Activated naive CD4-positive, alpha-beta T cell treated with anti-CD3 and anti-CD28 coated beads for 36 hours (primary cell): ENCODE measurements around the gene SLC26A6. TPM values are rescaled to one million over a fixed set of nuclear protein-coding genes. Genes with fewer than 3 reads are reported as not detected.

Experiments
- CTCF ChIA-PET: fragments of 350-600 bp; sonication (Branson Sonifier 250); formaldehyde crosslinking; loops from one replicate; lab custom pipeline; 2021; ENCODE audit warnings: antibody characterized with exemption; lab: Charles Lee
- DNase-seq: peaks from one replicate; pipeline ENCODE4 v3.0.0-alpha.2; 2020
- H3K27ac Mint-ChIP-seq: one replicate; pipeline ENCODE4 v1.8.0; 2021; ENCODE audit warnings: mild to moderate bottlenecking, mixed read lengths
- H3K27me3 Mint-ChIP-seq: one replicate; pipeline ENCODE4 v1.8.0; 2021; ENCODE audit warnings: low read depth, mixed read lengths
- H3K36me3 Mint-ChIP-seq: one replicate; pipeline ENCODE4 v1.8.0; 2021; ENCODE audit warnings: low read depth, mixed read lengths
- H3K4me1 Mint-ChIP-seq: one replicate; pipeline ENCODE4 v1.8.0; 2021; ENCODE audit warnings: low read depth, mixed read lengths
- H3K4me3 Mint-ChIP-seq: one replicate; pipeline ENCODE4 v1.8.0; 2021; ENCODE audit warnings: mild to moderate bottlenecking, moderate library complexity, mixed read lengths
- H3K9me3 Mint-ChIP-seq: one replicate; pipeline ENCODE4 v1.8.0; 2021; ENCODE audit warnings: mixed read lengths
- intact Hi-C: fragments of 100-400 bp; cut with micrococcal nuclease; formaldehyde crosslinking; loops from one replicate; pipeline ENCODE4 v1.15.1; 2023
- total RNA-seq, 2 experiments: library from RNA; stranded (reverse); gene quantifications; one replicate each; pipeline ENCODE4 v1.2.3, GENCODE V29; 2021

The SLC26A6 gene
- total RNA-seq, 2 experiments from 2014 or later = 24.3 to 24.7 TPM

GRCh38 chr3:48625600-48625999 is 9.7 kb downstream of the SLC26A6 start:
- no peak overlapping the region for H3K27ac Mint-ChIP-seq
- no peaks in the 10 kb centered on the region for H3K9me3 Mint-ChIP-seq
- DNase-seq = no peak
- H3K27me3 Mint-ChIP-seq = no peaks in the 10 kb centered on the region
- peaks cover 15% of the 10 kb centered on the region for H3K36me3 Mint-ChIP-seq
- H3K4me1 Mint-ChIP-seq = peaks cover 6% of the 10 kb centered on the region
- intact Hi-C loops = no loop called here
- H3K4me3 Mint-ChIP-seq = no peak overlapping the region
- CTCF ChIA-PET = interaction anchor here (0.6 to 3.7 kb wide), 2 partner anchors 10 to 113 kb away, joined by 3 to 16 read pairs; partner anchors contain the start of gene SLC26A6

- H3K36me3 Mint-ChIP-seq = peaks cover 13% of the 10 kb centered on the region
- H3K4me1 Mint-ChIP-seq = peaks cover 6% of the 10 kb centered on the region
- no peak for DNase-seq
- no peaks in the 10 kb centered on the region for H3K9me3 Mint-ChIP-seq
- intact Hi-C loops = no loop called here
- CTCF ChIA-PET = interaction anchor here (1.4 to 3.7 kb wide), 2 partner anchors 11 to 62 kb away, joined by 4 to 16 read pairs; partner anchors contain the start of gene SLC26A6
- H3K27me3 Mint-ChIP-seq = no peaks in the 10 kb centered on the region
- no peak overlapping the region for H3K4me3 Mint-ChIP-seq
- no peak overlapping the region for H3K27ac Mint-ChIP-seq
These were observed 10.5 kb downstream of the SLC26A6 start for GRCh38 chr3:48624767-48625166.

- intact Hi-C loops = no loop called here
- no peak for DNase-seq
- peaks cover 6% of the 10 kb centered on the region for H3K4me1 Mint-ChIP-seq
- no peaks in the 10 kb centered on the region for H3K27me3 Mint-ChIP-seq
- H3K36me3 Mint-ChIP-seq = peaks cover 12% of the 10 kb centered on the region
- CTCF ChIA-PET = interaction anchor here (0.6 to 3.7 kb wide), 5 partner anchors 11 to 66 kb away, joined by 4 to 16 read pairs (median 5); partner anchors contain the start of gene SLC26A6
- H3K27ac Mint-ChIP-seq = no peak overlapping the region
- no peaks in the 10 kb centered on the region for H3K9me3 Mint-ChIP-seq
- no peak overlapping the region for H3K4me3 Mint-ChIP-seq
These were observed 11.3 kb downstream of the SLC26A6 start for GRCh38 chr3:48623851-48624547.

GRCh38 chr3:48621461-48621869 is 13.8 kb downstream of the SLC26A6 start, which contains the start of gene TMEM89:
TSS of gene TMEM89 (minus strand) at chr3:48621769. CDS start at chr3:48621756, 13 bp downstream.
- Mint-ChIP-seq H3K4me1 (peaks cover 6% of the 10 kb centered on the region), H3K27ac (no peak within 1 kb of the TSS), H3K9me3 (peaks cover 16% of the 10 kb centered on the region), H3K27me3 (no peaks in the 10 kb centered on the region), H3K4me3 (no peak within 1 kb of the TSS), H3K36me3 (peaks cover 7% of the 10 kb centered on the region)
- intact Hi-C loops = no loop called here
- no peak for DNase-seq
- CTCF ChIA-PET = interaction anchor here (0.6 kb wide), 1 partner anchor 222 kb away, joined by 6 read pairs; no protein-coding TSS in a partner anchor

- H3K27ac Mint-ChIP-seq = no peak overlapping the region
These were observed 15.4 kb downstream of the SLC26A6 start for GRCh38 chr3:48619541-48620524.

GRCh38 chr3:48617559-48617958 is 17.7 kb downstream of the SLC26A6 start:
- CTCF ChIA-PET = interaction anchor here (0.7 kb wide), 1 partner anchor 25 kb away, joined by 3 read pairs; no protein-coding TSS in a partner anchor
- H3K27ac Mint-ChIP-seq = no peak overlapping the region
- intact Hi-C loops = no loop called here
- no peaks in the 10 kb centered on the region for H3K27me3 Mint-ChIP-seq
- no peak for DNase-seq
- H3K4me3 Mint-ChIP-seq = no peak overlapping the region
- H3K36me3 Mint-ChIP-seq = peaks cover 6% of the 10 kb centered on the region
- peaks cover 9% of the 10 kb centered on the region for H3K4me1 Mint-ChIP-seq
- peaks cover 16% of the 10 kb centered on the region for H3K9me3 Mint-ChIP-seq

More at GRCh38 chr3:48619541-48620524, 15.4 kb downstream of the SLC26A6 start:
- peaks cover 6% of the 10 kb centered on the region for H3K4me1 Mint-ChIP-seq
- no peak overlapping the region for H3K4me3 Mint-ChIP-seq
- H3K9me3 Mint-ChIP-seq = peaks cover 16% of the 10 kb centered on the region
- no peak for DNase-seq
- CTCF ChIA-PET = no interaction called here
- H3K27me3 Mint-ChIP-seq = no peaks in the 10 kb centered on the region
- intact Hi-C loops = no loop called here
- peaks cover 6% of the 10 kb centered on the region for H3K36me3 Mint-ChIP-seq

- intact Hi-C loops = no loop called here
- Mint-ChIP-seq H3K4me1 (peaks cover 12% of the 10 kb centered on the region), H3K9me3 (peaks cover 16% of the 10 kb centered on the region), H3K36me3 (peaks cover 7% of the 10 kb centered on the region), H3K27ac (peak overlapping the region; percentile 59), H3K4me3 (no peak overlapping the region), H3K27me3 (no peaks in the 10 kb centered on the region)
- CTCF ChIA-PET = interaction anchor here (0.6 to 2.7 kb wide), 4 partner anchors 71 to 746 kb away, joined by 3 to 11 read pairs (median 4); no protein-coding TSS in a partner anchor
- no peak for DNase-seq
These were observed 21.2 kb downstream of the SLC26A6 start for GRCh38 chr3:48614044-48614443.

- Mint-ChIP-seq H3K36me3 (peaks cover 15% of the 10 kb centered on the region), H3K4me1 (peaks cover 24% of the 10 kb centered on the region), H3K4me3 (no peak overlapping the region), H3K27me3 (no peaks in the 10 kb centered on the region), H3K9me3 (peaks cover 4% of the 10 kb centered on the region), H3K27ac (no peak overlapping the region)
- CTCF ChIA-PET = interaction anchor here (0.7 to 2.7 kb wide), 3 partner anchors 23 to 212 kb away, joined by 3 to 22 read pairs (median 11); partner anchors contain the start of gene SLC26A6
- intact Hi-C loops = no loop called here
- no peak for DNase-seq
These were observed 23.0 kb downstream of the SLC26A6 start for GRCh38 chr3:48612309-48612708.

- Mint-ChIP-seq H3K27ac (peak within 1 kb of the TSS; percentile 92), H3K9me3 (no peaks in the 10 kb centered on the region), H3K4me1 (peaks cover 23% of the 10 kb centered on the region), H3K36me3 (peaks cover 21% of the 10 kb centered on the region), H3K4me3 (peak within 1 kb of the TSS; percentile 99), H3K27me3 (no peaks in the 10 kb centered on the region)
- intact Hi-C loops = loop anchor here (1.0 to 5.0 kb wide), 6 partner anchors 26 to 208 kb away; partner anchors contain the start of genes NCKIPSD, PFKFB4 and SLC26A6
- peak; percentile 94 for DNase-seq
- CTCF ChIA-PET = interaction anchor here (0.6 to 2.1 kb wide), 4 partner anchors 14 to 354 kb away, joined by 3 to 10 read pairs (median 4); partner anchors contain the start of gene SLC26A6
These were observed 25.9 kb downstream of the SLC26A6 start, which contains the start of gene UQCRC1 for GRCh38 chr3:48609088-48610005. TSS of gene UQCRC1 (minus strand) at chr3:48609646. CDS start at chr3:48609620, 26 bp downstream.

GRCh38 chr3:48607519-48607918 is 27.7 kb downstream of the SLC26A6 start:
- CTCF ChIA-PET = interaction anchor here (0.8 kb wide), 1 partner anchor 28 kb away, joined by 3 read pairs; the partner anchor contains the start of gene SLC26A6
- Mint-ChIP-seq H3K27ac (no peak overlapping the region), H3K27me3 (no peaks in the 10 kb centered on the region), H3K9me3 (no peaks in the 10 kb centered on the region), H3K36me3 (peaks cover 26% of the 10 kb centered on the region), H3K4me3 (no peak overlapping the region), H3K4me1 (peaks cover 15% of the 10 kb centered on the region)
- intact Hi-C loops = loop anchor here (5.0 kb wide), 1 partner anchor 135 kb away; no protein-coding TSS in a partner anchor
- DNase-seq = peak; percentile 46

GRCh38 chr3:48601622-48601994 is 33.7 kb downstream of the SLC26A6 start:
- H3K4me3 Mint-ChIP-seq = no peak overlapping the region
- H3K27ac Mint-ChIP-seq = no peak overlapping the region
- intact Hi-C loops = no loop called here
- H3K27me3 Mint-ChIP-seq = no peaks in the 10 kb centered on the region
- CTCF ChIA-PET = interaction anchor here (1.0 to 1.3 kb wide), 2 partner anchors 34 to 43 kb away, joined by 3 to 5 read pairs; partner anchors contain the start of gene SLC26A6
- no peaks in the 10 kb centered on the region for H3K4me1 Mint-ChIP-seq
- no peak for DNase-seq
- H3K36me3 Mint-ChIP-seq = peaks cover 21% of the 10 kb centered on the region
- H3K9me3 Mint-ChIP-seq = no peaks in the 10 kb centered on the region
